Left lung (tissue), 10 donors: ENCODE measurements around the gene PLXDC1. TPM values are rescaled to one million over a fixed set of nuclear protein-coding genes. Genes with fewer than 3 reads are reported as not detected.

ENCODE experiments used
- ATAC-seq: fragments of 200-7000 bp; cut with Tn5 transposase; one replicate; pipeline ENCODE4 v1.9.1; 2020; ENCODE audit warnings: moderate library complexity
- DNase-seq, 4 donors: peaks; one replicate each; pipeline ENCODE4 v3.0.0-alpha.2; 2013 to 2020
- H3K27ac ChIP-seq, 2 donors: fragments of 200-600 bp; sonication (generic) in 1 of 2; one replicate each; pipeline versions ENCODE4 v1.5.0 to v1.8.0; 2020 to 2021
- H3K27me3 ChIP-seq, 2 donors: fragments of 200-600 bp; sonication (generic) in 1 of 2; one replicate each; pipeline versions ENCODE4 v1.5.0 to v1.8.0; 2020 to 2021
- H3K36me3 ChIP-seq, 2 donors: fragments of 200-600 bp; sonication (generic) in 1 of 2; one replicate each; pipeline versions ENCODE4 v1.5.0 to v1.8.0; 2020 to 2021
- H3K4me1 ChIP-seq, 2 donors: fragments of 200-600 bp; one replicate each; pipeline ENCODE4 v1.8.0; 2021
- H3K4me3 ChIP-seq, 2 donors: fragments of 200-600 bp; sonication (generic) in 1 of 2; one replicate each; pipeline versions ENCODE4 v1.5.0 to v1.8.0; 2020 to 2021; ENCODE audit warnings: mild to moderate bottlenecking in 1 of 2
- H3K9me3 ChIP-seq, 2 donors: fragments of 200-600 bp; sonication (generic) in 1 of 2; one replicate each; pipeline versions ENCODE4 v1.5.0 to v1.8.0; 2020 to 2021
- CTCF ChIP-seq, 2 donors: fragments of 200-600 bp; sonication (generic) in 1 of 2; IDR thresholded peaks; one replicate each; pipeline versions ENCODE4 v1.5.0 to v1.8.0; 2021; ENCODE audit warnings: antibody characterized with exemption in 2 of 2
- intact Hi-C, 2 donors: fragments of 100-400 bp; cut with DNase I; formaldehyde crosslinking; loops; one replicate each; pipeline versions ENCODE4 v1.11.2 to v1.14.2; 2022
- polyA plus RNA-seq, 6 donors: library from polyadenylated mRNA; unstranded; fragments of 120-200 nt; gene quantifications; one replicate each; pipeline ENCODE4 v1.2.1, GENCODE V29; 2013; ENCODE audit not compliant: insufficient read length in 6 of 6
- total RNA-seq, 2 donors: library from RNA; stranded (reverse); fragmentation: NEBNext Ultra II Directional; extraction: Animal tissue kit (Norgen Biotek cat#: 25700); gene quantifications; one replicate each; pipeline ENCODE4 v1.2.1, GENCODE V29; 2021
- donor health status: DM: no; HTN: yes; CAD: no.
- donor health status: DM: no; HTN: no; CAD: no.

Gene PLXDC1
- total and polyA plus RNA-seq, 8 donors, result 4.1 to 11.9 (median 6.9) TPM

GRCh38 chr17:39090908-39091665 is 60.4 kb downstream of the PLXDC1 start:
- DNase-seq (no peak), ATAC-seq (no peak)
- H3K27me3 ChIP-seq, result peaks cover 0 to 6% of the 10 kb centered on the region in 2 donors
- H3K4me1 ChIP-seq, result peaks cover 0 to 15% of the 10 kb centered on the region in 2 donors
- no peak for TF ChIP-seq CTCF (IDR thresholded peaks at IDR 0.05)
- H3K4me3 ChIP-seq, result no peak overlapping the region
- no peaks in the 10 kb centered on the region for H3K9me3 ChIP-seq
- H3K36me3 ChIP-seq, result no peaks in the 10 kb centered on the region
- H3K27ac ChIP-seq, result no peak overlapping the region
- intact Hi-C loops, result no loop called here

- Histone ChIP-seq H3K27ac (no peak overlapping the region), H3K27me3 (peaks cover 0 to under 1% of the 10 kb centered on the region in 2 donors), H3K4me1 (peaks cover 0 to 8% of the 10 kb centered on the region in 2 donors), H3K4me3 (no peak overlapping the region), H3K36me3 (no peaks in the 10 kb centered on the region), H3K9me3 (no peaks in the 10 kb centered on the region)
- TF ChIP-seq CTCF (IDR thresholded peaks at IDR 0.05), result no peak
- ATAC-seq (no peak), DNase-seq (no peak)
- intact Hi-C loops, result no loop called here
Observed at GRCh38 chr17:39090400-39090799, 61.0 kb downstream of the PLXDC1 start.

- Histone ChIP-seq H3K27ac (no peak overlapping the region), H3K36me3 (no peaks in the 10 kb centered on the region)
- intact Hi-C loops, result no loop called here
Observed at GRCh38 chr17:39084558-39084957, 66.9 kb downstream of the PLXDC1 start.

GRCh38 chr17:39083270-39083669 is 68.2 kb downstream of the PLXDC1 start:
- ATAC-seq (no peak), DNase-seq (no peak)

More at GRCh38 chr17:39084558-39084957, 66.9 kb downstream of the PLXDC1 start:
- no peak for TF ChIP-seq CTCF (IDR thresholded peaks at IDR 0.05)
- Histone ChIP-seq H3K4me3 (no peak overlapping the region), H3K27me3 (no peaks in the 10 kb centered on the region), H3K9me3 (no peaks in the 10 kb centered on the region), H3K4me1 (peaks cover 2 to 5% of the 10 kb centered on the region in 2 donors)
- ATAC-seq, result no peak
- no peak for DNase-seq

More at GRCh38 chr17:39083270-39083669, 68.2 kb downstream of the PLXDC1 start:
- no peaks in the 10 kb centered on the region for H3K27me3 ChIP-seq
- no peak for TF ChIP-seq CTCF (IDR thresholded peaks at IDR 0.05)
- H3K36me3 ChIP-seq, result no peaks in the 10 kb centered on the region
- intact Hi-C loops, result no loop called here
- H3K27ac ChIP-seq, result no peak overlapping the region
- no peaks in the 10 kb centered on the region for H3K9me3 ChIP-seq
- H3K4me3 ChIP-seq, result no peak overlapping the region
- peaks cover 2 to 5% of the 10 kb centered on the region in 2 donors for H3K4me1 ChIP-seq
